ENCODE results near the gene FARP1.

The FARP1 gene

GRCh38 chr13:98500963-98501421, 358.1 kb downstream of the FARP1 start:
- H3K4me3 ChIP-seq (ENCODE audit: low read length), result no peak overlapping the region
- no peak for TF ChIP-seq CTCF (conservative IDR thresholded peaks at IDR 0.05; ENCODE audit: low read depth, low read length)
- DNase-seq (ENCODE audit: low read depth), result no peak

GRCh38 chr13:98503175-98504028, 360.5 kb downstream of the FARP1 start:
- no peak for DNase-seq (ENCODE audit: low read depth)
- no peak for TF ChIP-seq CTCF (conservative IDR thresholded peaks at IDR 0.05; ENCODE audit: low read depth, low read length)
- H3K4me3 ChIP-seq (ENCODE audit: low read length), result no peak overlapping the region

- TF ChIP-seq CTCF (conservative IDR thresholded peaks at IDR 0.05; ENCODE audit: low read depth, low read length), result no peak
- DNase-seq (ENCODE audit: low read depth), result no peak
- H3K4me3 ChIP-seq (ENCODE audit: low read length), result no peak overlapping the region
Measured at GRCh38 chr13:98504029-98504351, 361.1 kb downstream of the FARP1 start.

GRCh38 chr13:98504371-98504963, 361.6 kb downstream of the FARP1 start:
- no peak overlapping the region for H3K4me3 ChIP-seq (ENCODE audit: low read length)
- TF ChIP-seq CTCF (conservative IDR thresholded peaks at IDR 0.05; ENCODE audit: low read depth, low read length), result no peak
- DNase-seq (ENCODE audit: low read depth), result no peak

All from retinal pigment epithelial cell (primary cell).